SH-SY5Y (cell line): ENCODE measurements around the gene MMP3.

Experiments
- GATA2 ChIP-seq: IDR thresholded peaks from 2 replicates; pipeline ENCODE4 v1.6.1; 2011; ENCODE audit warnings: mild to moderate bottlenecking, low read depth, low read length
- GATA3 ChIP-seq: IDR thresholded peaks from 2 replicates; pipeline ENCODE4 v1.6.1; 2011; ENCODE audit warnings: low read depth, mild to moderate bottlenecking, low read length, moderate library complexity

Gene MMP3

GRCh38 chr11:102842930-102843329 is 479 bp downstream of the MMP3 start:
- TF ChIP-seq GATA2 = no peak
- no peak for TF ChIP-seq GATA3

DNA sequence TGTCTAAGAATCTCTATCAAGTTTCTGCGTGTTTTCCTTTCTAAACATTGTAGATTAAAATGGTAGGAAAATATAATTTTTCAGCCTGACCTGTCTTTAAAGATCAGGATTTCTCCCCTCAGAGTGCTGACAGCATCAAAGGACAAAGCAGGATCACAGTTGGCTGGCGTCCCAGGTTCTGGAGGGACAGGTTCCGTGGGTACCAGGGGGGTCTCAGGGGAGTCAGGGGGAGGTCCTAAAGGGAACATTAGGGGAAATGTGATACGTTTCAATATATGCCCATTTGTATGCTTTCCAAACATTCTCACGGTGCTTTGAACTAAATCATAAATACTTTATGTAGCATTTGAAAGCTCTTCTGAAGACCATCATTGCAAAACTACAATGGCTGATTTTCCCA is 3.4 kb downstream of the MMP3 start:
- no peak for TF ChIP-seq GATA2
- no peak for TF ChIP-seq GATA3

GRCh38 chr11:102837646-102838045 is 5.8 kb downstream of the MMP3 start:
- TF ChIP-seq GATA2 = no peak
- TF ChIP-seq GATA3 = no peak

- no peak for TF ChIP-seq GATA3
Measured at GRCh38 chr11:102837156-102837555, 6.3 kb downstream of the MMP3 start.

GRCh38 chr11:102836290-102836875 is 7.0 kb downstream of the MMP3 start:
- TF ChIP-seq GATA2 (no peak), GATA3 (no peak)

DNA sequence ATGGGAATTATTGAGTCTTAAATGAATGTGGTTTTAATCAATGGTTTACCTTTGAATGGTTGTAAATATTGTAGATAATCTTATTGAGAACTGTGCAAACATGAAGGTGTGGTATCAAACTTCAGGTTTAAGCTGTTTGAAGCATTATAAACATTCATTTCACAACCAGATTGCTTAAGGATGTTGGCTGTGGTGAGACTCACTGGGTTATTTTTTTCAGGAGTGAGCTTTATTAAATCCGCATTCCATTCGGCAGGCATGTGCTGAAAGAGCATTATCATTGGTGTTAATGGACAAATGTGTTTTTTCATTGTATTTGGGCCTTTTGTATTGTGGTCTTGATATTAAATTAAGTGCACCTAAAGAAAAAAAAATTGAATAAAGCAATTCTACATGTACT is 9.7 kb downstream of the MMP3 start:
- TF ChIP-seq GATA2 (no peak), GATA3 (no peak)

GRCh38 chr11:102832612-102833011 is 10.8 kb downstream of the MMP3 start:
- TF ChIP-seq GATA2 = no peak
- TF ChIP-seq GATA3 = no peak

DNA sequence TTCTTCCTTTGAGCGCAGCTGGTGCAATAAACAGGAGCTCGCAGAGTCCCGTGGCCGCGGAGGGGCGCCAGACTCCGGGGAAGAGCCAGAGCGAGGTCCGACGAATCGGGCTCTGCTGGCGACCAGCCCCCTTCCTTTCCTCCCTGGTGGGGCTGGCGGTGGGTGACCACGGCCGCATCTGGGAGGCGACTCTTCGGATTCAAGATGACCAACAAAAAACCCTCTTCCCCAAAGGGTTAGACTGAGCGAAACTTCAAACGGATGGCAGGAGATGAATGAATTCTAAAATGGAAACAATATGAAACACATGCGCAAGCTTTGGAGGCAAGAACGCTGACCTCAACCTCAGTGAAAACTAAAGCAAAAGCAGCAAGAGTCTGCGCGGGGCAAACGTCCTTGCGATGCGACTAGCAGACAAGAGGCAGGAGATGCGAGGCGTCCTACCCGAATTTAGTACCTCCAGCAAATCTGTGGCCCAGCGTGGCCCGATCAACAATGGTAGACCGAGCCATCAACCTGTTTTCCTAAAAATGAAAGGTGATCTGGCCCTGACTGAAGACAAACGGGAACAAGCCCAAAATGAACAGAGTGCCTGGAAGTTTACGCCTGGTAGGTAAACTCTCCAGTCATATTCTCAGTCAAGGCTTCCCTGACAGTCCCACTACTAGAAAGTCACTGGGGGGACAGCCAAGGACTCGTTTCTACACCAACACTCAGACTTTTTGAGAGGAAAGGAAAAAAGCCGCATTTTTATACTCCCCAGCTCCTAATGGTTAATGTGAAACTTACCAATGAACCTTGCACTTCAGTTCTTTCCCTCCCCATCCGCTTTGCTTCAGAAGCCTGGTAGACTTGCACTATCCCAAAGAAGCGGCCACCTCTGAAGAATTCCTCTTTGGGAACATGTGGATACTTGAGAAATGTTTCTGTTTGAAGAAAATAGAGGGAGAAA is 11.6 kb downstream of the MMP3 start:
- TF ChIP-seq GATA2 = no peak
- TF ChIP-seq GATA3 = no peak

DNA sequence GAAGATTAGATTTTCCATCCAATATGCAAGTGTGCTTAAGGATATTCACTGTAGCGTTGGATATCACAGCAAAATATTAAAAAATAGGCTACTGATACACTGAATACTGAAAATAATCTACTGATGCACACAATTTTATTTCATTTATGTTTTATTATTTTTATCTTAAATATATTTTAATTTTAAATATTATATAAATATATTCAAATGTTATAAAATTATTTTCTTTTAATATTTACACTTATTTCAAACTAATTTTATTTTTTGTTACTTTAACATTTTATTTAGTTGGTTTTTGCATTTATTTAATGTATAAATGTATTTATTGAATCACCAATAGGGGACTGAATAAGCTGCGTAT is 12.3 kb downstream of the MMP3 start:
- TF ChIP-seq GATA3 = no peak
- TF ChIP-seq GATA2 = no peak

GRCh38 chr11:102830001-102830727 is 13.2 kb downstream of the MMP3 start:
- TF ChIP-seq GATA3 = no peak
- TF ChIP-seq GATA2 = no peak

GRCh38 chr11:102829316-102830000 is 14.0 kb downstream of the MMP3 start:
- TF ChIP-seq GATA3 (no peak), GATA2 (no peak)

- TF ChIP-seq GATA3 (no peak), GATA2 (no peak)
Measured at GRCh38 chr11:102824556-102824955, 18.9 kb downstream of the MMP3 start.

- TF ChIP-seq GATA3 = no peak
- no peak for TF ChIP-seq GATA2
Measured at GRCh38 chr11:102819491-102819890, 23.9 kb downstream of the MMP3 start.

DNA sequence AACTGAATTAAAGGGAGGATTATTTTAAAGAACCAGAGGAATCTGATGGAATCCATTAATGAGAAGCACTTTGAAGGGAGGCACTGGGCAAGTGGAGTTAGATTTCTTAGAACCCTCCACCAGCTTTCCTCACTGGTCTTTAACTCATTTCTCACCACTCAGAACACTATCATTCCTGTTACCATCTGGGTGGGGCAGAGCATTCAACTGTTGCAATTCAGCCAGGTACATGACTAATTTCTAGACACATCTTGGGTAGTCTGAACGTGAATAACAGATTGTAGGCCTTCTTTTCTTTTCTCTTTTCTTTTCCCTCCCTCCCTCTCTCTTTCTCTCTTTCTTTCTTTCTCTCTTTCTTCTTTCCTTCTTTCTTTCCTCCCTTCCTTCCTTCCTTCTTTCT is 29.9 kb downstream of the MMP3 start:
- TF ChIP-seq GATA2 (no peak), GATA3 (no peak)
